IMR-90 (cell line): Measurements from ENCODE around the gene NUDT15.

Experiments used
- CEBPB ChIP-seq: IDR thresholded peaks from 2 replicates; pipeline ENCODE4 v1.6.1; 2012; ENCODE audit warnings: low read depth, low read length, improper control_type of control experiment
- CHD1 ChIP-seq: IDR thresholded peaks from 2 replicates; pipeline ENCODE4 v1.6.1; 2012; ENCODE audit warnings: low read depth, low read length, improper control_type of control experiment
- MXI1 ChIP-seq: IDR thresholded peaks from 2 replicates; pipeline ENCODE4 v1.6.1; 2012; ENCODE audit warnings: low read depth, mild to moderate bottlenecking, low read length, moderate library complexity, borderline replicate concordance
- POLR2A ChIP-seq: IDR thresholded peaks from 2 replicates; pipeline ENCODE4 v1.6.1; 2012; ENCODE audit warnings: mild to moderate bottlenecking, low read depth, low read length
- RFX5 ChIP-seq: IDR thresholded peaks from 2 replicates; pipeline ENCODE4 v1.8.0; 2012; ENCODE audit warnings: low read depth, mild to moderate bottlenecking, low read length, moderate library complexity
- TF ChIP-seq, protein P1 (sequence below): conservative IDR thresholded peaks from 2 replicates; pipeline ENCODE4 v1.5.1; 2012; ENCODE audit warnings: mild to moderate bottlenecking, low read depth, low read length, improper control_type of control experiment

- TF ChIP-seq, protein P1, sequence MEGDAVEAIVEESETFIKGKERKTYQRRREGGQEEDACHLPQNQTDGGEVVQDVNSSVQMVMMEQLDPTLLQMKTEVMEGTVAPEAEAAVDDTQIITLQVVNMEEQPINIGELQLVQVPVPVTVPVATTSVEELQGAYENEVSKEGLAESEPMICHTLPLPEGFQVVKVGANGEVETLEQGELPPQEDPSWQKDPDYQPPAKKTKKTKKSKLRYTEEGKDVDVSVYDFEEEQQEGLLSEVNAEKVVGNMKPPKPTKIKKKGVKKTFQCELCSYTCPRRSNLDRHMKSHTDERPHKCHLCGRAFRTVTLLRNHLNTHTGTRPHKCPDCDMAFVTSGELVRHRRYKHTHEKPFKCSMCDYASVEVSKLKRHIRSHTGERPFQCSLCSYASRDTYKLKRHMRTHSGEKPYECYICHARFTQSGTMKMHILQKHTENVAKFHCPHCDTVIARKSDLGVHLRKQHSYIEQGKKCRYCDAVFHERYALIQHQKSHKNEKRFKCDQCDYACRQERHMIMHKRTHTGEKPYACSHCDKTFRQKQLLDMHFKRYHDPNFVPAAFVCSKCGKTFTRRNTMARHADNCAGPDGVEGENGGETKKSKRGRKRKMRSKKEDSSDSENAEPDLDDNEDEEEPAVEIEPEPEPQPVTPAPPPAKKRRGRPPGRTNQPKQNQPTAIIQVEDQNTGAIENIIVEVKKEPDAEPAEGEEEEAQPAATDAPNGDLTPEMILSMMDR = no peak
- TF ChIP-seq POLR2A (no peak), CHD1 (no peak), CEBPB (no peak), RFX5 (no peak), MXI1 (no peak)
Observed at GRCh38 chr13:48068036-48068435, 30.5 kb downstream of the NUDT15 start.
